Trophoblast cell (in vitro differentiated cells and primary cell): ENCODE data around the gene ZSCAN32.
A peak's percentile ranks its signal among the peaks of the same experiment; 100 is the strongest.

Experiments
- DNase-seq, 2 donors: peaks; one replicate each; pipeline ENCODE4 v3.0.0-alpha.2; 2016
- H2AFZ ChIP-seq: 2 replicates; pipeline ENCODE4 v1.6.1; 2013; ENCODE audit warnings: low read length, moderate library complexity, mild to moderate bottlenecking; ENCODE audit not compliant: insufficient read depth, poor library complexity
- H2AK5ac ChIP-seq: 2 replicates; pipeline ENCODE4 v1.6.1; 2013; ENCODE audit warnings: mild to moderate bottlenecking, low read length
- H2BK120ac ChIP-seq: 2 replicates; pipeline ENCODE4 v1.6.1; 2013; ENCODE audit warnings: low read length, mild to moderate bottlenecking, moderate library complexity; ENCODE audit not compliant: insufficient read depth, poor library complexity
- H2BK12ac ChIP-seq: 2 replicates; pipeline ENCODE4 v1.6.1; 2013; ENCODE audit warnings: mild to moderate bottlenecking, low read length, moderate library complexity
- H2BK5ac ChIP-seq: 2 replicates; pipeline ENCODE4 v1.6.1; 2013; ENCODE audit warnings: low read length, low read depth, moderate library complexity, mild to moderate bottlenecking; ENCODE audit not compliant: poor library complexity
- H3K14ac ChIP-seq: 2 replicates; pipeline ENCODE4 v1.6.1; 2013; ENCODE audit warnings: mild to moderate bottlenecking, low read length
- H3K18ac ChIP-seq: 2 replicates; pipeline ENCODE4 v1.6.1; 2013; ENCODE audit warnings: mild to moderate bottlenecking, low read length
- H3K23ac ChIP-seq: 2 replicates; pipeline ENCODE4 v1.6.1; 2013; ENCODE audit warnings: low read length
- H3K27ac ChIP-seq: 2 replicates; pipeline ENCODE4 v1.5.1; 2013; ENCODE audit warnings: low read depth, mild to moderate bottlenecking, inconsistent platforms, low read length, moderate library complexity
- H3K27me3 ChIP-seq: 2 replicates; pipeline ENCODE4 v1.6.1; 2013; ENCODE audit warnings: inconsistent platforms, mild to moderate bottlenecking, low read length, moderate library complexity; ENCODE audit not compliant: insufficient read depth
- H3K36me3 ChIP-seq, 2 experiments: 1 replicate in 1 of 2; 2 replicates in 1 of 2; pipeline ENCODE4 v1.6.1; 2013; ENCODE audit warnings: low read length in 2 of 2, mild to moderate bottlenecking in 2 of 2, moderate library complexity in 1 of 2; ENCODE audit not compliant: insufficient read depth in 2 of 2, control insufficient read depth in 1 of 2
- H3K4ac ChIP-seq: 2 replicates; pipeline ENCODE4 v1.6.1; 2013; ENCODE audit warnings: low read depth, mild to moderate bottlenecking, low read length, moderate library complexity
- H3K4me1 ChIP-seq, 2 experiments: 1 replicate in 1 of 2; 2 replicates in 1 of 2; pipeline ENCODE4 v1.6.1; 2013; ENCODE audit warnings: low read length in 2 of 2, mild to moderate bottlenecking in 2 of 2, moderate library complexity in 1 of 2; ENCODE audit not compliant: insufficient read depth in 2 of 2, control insufficient read depth in 1 of 2
- H3K4me2 ChIP-seq: 2 replicates; pipeline ENCODE4 v1.6.1; 2013; ENCODE audit warnings: inconsistent platforms, mild to moderate bottlenecking, low read length, moderate library complexity
- H3K4me3 ChIP-seq: 2 replicates; pipeline ENCODE4 v1.5.1; 2013; ENCODE audit warnings: mild to moderate bottlenecking, low read depth, low read length, inconsistent platforms
- H3K79me1 ChIP-seq: one replicate; pipeline ENCODE4 v1.6.1; 2013; ENCODE audit warnings: low read length
- H3K79me2 ChIP-seq: 2 replicates; pipeline ENCODE4 v1.6.1; 2013; ENCODE audit warnings: low read length, mild to moderate bottlenecking; ENCODE audit not compliant: control insufficient read depth, insufficient read depth, poor library complexity
- H3K9ac ChIP-seq: 2 replicates; pipeline ENCODE4 v1.6.1; 2013; ENCODE audit warnings: mild to moderate bottlenecking, low read length
- H3K9me3 ChIP-seq: 2 replicates; pipeline ENCODE4 v1.6.1; 2013; ENCODE audit warnings: low read depth, mild to moderate bottlenecking, control low read depth, inconsistent platforms, low read length; ENCODE audit not compliant: insufficient read depth
- H4K12ac ChIP-seq: 2 replicates; pipeline ENCODE4 v1.6.1; 2013; ENCODE audit warnings: low read depth, mild to moderate bottlenecking, low read length, moderate library complexity
- H4K8ac ChIP-seq: 2 replicates; pipeline ENCODE4 v1.6.1; 2013; ENCODE audit warnings: low read depth, mild to moderate bottlenecking, low read length, moderate library complexity
- H4K91ac ChIP-seq: one replicate; pipeline ENCODE4 v1.6.1; 2013; ENCODE audit warnings: low read depth, mild to moderate bottlenecking, low read length, moderate library complexity
- WGBS: extraction: QIAGEN DNeasy Blood & Tissue Kit; methylation state at CpG from one replicate; pipeline ENCODE4 v1.1.7; 2013; ENCODE audit warnings: missing lambda C conversion rate; ENCODE audit not compliant: insufficient read length, insufficient coverage; ENCODE audit errors: extremely low coverage; 5-methylcytosine and 5-hydroxymethylcytosine counted together

ZSCAN32 gene

GRCh38 chr16:3356118-3356517, 44.7 kb downstream of the ZSCAN32 start:
- Histone ChIP-seq H3K27me3 (no peaks in the 10 kb centered on the region), H3K79me1 (no peaks in the 10 kb centered on the region), H4K91ac (no peak overlapping the region), H2BK120ac (no peak overlapping the region), H3K14ac (no peak overlapping the region), H2BK5ac (no peak overlapping the region), H3K79me2 (no peaks in the 10 kb centered on the region), H3K9me3 (peaks cover 12% of the 10 kb centered on the region), H3K23ac (no peak overlapping the region), H3K4me1 (no peaks in the 10 kb centered on the region), H2BK12ac (no peak overlapping the region), H3K4me3 (peak overlapping the region; percentile 11), H4K8ac (no peak overlapping the region), H3K4me2 (no peak overlapping the region), H3K9ac (no peak overlapping the region), H3K36me3 (no peaks in the 10 kb centered on the region), H4K12ac (no peak overlapping the region), H3K27ac (no peak overlapping the region), H3K18ac (no peak overlapping the region), H3K4ac (no peak overlapping the region), H2AK5ac (no peak overlapping the region), H2AFZ (no peak overlapping the region)
- DNase-seq: no peak
- no CpG with 5 or more reads among the region's 10 CpGs for WGBS

DNA sequence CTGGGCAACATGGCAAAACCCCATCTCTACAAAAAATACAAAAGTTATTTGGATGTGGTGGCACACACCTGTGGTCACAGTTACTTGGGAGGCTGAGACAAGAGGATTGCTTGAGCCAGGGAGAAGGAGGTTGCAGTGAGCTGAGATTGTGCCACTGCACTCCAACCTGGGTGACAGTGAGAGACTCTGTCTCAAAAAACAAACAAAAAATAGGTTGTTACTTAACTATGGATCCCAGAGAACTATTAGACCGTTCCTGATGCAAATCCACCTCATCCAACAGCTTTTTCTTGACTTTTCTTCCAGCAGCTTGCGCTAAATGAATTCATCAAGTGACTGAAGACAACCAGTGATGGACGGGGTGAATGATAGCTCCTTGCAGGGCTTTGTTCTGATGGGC, 45.2 kb downstream of the ZSCAN32 start, which contains the start of gene OR2C1:
Gene OR2C1 (plus strand): TSS at position 301 of the 400 bp plus-strand sequence. CDS start 52 bp downstream, at position 353.
- no peak for DNase-seq
- no peak within 1 kb of the TSS for H4K12ac ChIP-seq
- no CpG with 5 or more reads among the region's 3 CpGs for WGBS
- no peak within 1 kb of the TSS for H3K4me2 ChIP-seq
- no peaks in the 10 kb centered on the region for H3K79me2 ChIP-seq
- H3K9me3 ChIP-seq: peaks cover 9% of the 10 kb centered on the region
- H3K4me3 ChIP-seq: peak within 1 kb of the TSS; percentile 27
- no peaks in the 10 kb centered on the region for H3K4me1 ChIP-seq
- H3K18ac ChIP-seq: no peak within 1 kb of the TSS
- no peak within 1 kb of the TSS for H2AK5ac ChIP-seq
- no peaks in the 10 kb centered on the region for H3K27me3 ChIP-seq
- H3K79me1 ChIP-seq: no peaks in the 10 kb centered on the region
- no peaks in the 10 kb centered on the region for H3K36me3 ChIP-seq
- H3K9ac ChIP-seq: no peak within 1 kb of the TSS
- no peak within 1 kb of the TSS for H2AFZ ChIP-seq
- H3K14ac ChIP-seq: no peak within 1 kb of the TSS
- H2BK12ac ChIP-seq: no peak within 1 kb of the TSS
- H3K4ac ChIP-seq: no peak within 1 kb of the TSS
- no peak within 1 kb of the TSS for H2BK5ac ChIP-seq
- H3K27ac ChIP-seq: no peak within 1 kb of the TSS
- H4K8ac ChIP-seq: no peak within 1 kb of the TSS
- no peak within 1 kb of the TSS for H4K91ac ChIP-seq
- no peak within 1 kb of the TSS for H2BK120ac ChIP-seq
- no peak within 1 kb of the TSS for H3K23ac ChIP-seq

DNA sequence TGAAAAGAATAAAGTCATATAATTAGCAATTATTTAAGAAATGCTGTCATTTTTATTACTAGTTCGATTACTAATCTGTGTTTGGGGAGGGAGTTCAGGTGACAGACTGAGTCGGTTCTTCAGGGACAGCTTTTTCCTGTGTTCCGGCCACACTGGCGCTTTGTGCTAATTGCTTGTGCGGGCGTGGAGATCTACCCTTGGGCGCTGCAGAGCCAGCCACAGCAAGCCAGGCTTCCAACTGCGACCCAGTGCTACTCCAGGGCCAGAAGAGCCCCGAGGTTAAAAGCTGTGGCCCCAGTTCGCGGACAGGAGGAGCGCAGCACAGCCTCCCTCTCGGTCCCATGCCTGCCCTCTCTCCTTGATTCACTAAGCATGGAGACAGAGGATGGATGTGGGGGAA, 51.6 kb downstream of the ZSCAN32 start:
- Histone ChIP-seq H2BK12ac (no peak overlapping the region), H3K27me3 (no peaks in the 10 kb centered on the region), H2AK5ac (no peak overlapping the region), H3K27ac (no peak overlapping the region), H4K8ac (no peak overlapping the region), H3K23ac (no peak overlapping the region), H2AFZ (no peak overlapping the region), H3K18ac (no peak overlapping the region), H3K4me2 (no peak overlapping the region), H3K36me3 (no peaks in the 10 kb centered on the region), H3K9ac (no peak overlapping the region), H2BK120ac (no peak overlapping the region), H2BK5ac (no peak overlapping the region), H3K79me1 (no peaks in the 10 kb centered on the region), H4K91ac (no peak overlapping the region), H3K4me1 (no peaks in the 10 kb centered on the region), H4K12ac (no peak overlapping the region), H3K9me3 (peaks cover 5% of the 10 kb centered on the region), H3K14ac (no peak overlapping the region), H3K79me2 (no peaks in the 10 kb centered on the region), H3K4ac (no peak overlapping the region), H3K4me3 (no peak overlapping the region)
- DNase-seq: no peak
- WGBS: no CpG with 5 or more reads among the region's 13 CpGs

DNA sequence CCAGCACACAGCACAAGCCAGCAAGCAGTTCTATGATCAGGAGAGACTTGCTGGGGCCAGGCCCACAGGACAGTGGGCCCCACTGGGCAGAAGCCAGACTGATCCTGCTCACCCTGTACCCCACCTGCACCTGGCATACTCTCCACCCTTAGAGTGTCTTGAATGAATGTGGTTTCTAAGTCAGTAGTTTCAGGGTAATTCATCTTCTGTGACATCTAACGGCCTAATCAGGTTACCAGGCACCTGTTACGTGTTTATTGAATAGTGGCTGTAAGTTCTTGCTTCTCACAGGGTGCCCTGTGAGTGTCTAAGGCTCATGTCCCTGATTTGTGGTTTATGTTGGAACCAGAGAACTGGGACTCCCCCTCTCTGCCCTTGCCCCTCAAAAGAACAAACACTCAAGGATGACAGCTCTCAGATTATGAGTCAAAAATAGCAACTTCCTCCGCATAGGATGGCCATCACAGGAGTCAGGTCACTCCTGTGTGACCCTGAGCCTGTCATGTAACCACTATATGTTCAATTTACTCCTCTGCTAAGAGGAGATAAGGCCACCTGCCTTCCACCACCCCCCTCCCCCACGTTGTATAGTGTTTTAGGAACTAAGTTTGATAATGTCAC, 52.1 kb downstream of the ZSCAN32 start:
- H3K9me3 ChIP-seq: peaks cover 5% of the 10 kb centered on the region
- no peaks in the 10 kb centered on the region for H3K79me2 ChIP-seq
- no peak overlapping the region for H3K27ac ChIP-seq
- H3K23ac ChIP-seq: no peak overlapping the region
- no peak for DNase-seq
- peak overlapping the region; percentile 29 for H3K9ac ChIP-seq
- no peak overlapping the region for H3K4me2 ChIP-seq
- no peaks in the 10 kb centered on the region for H3K36me3 ChIP-seq
- no peak overlapping the region for H4K8ac ChIP-seq
- H3K4ac ChIP-seq: no peak overlapping the region
- no peaks in the 10 kb centered on the region for H3K79me1 ChIP-seq
- H2BK120ac ChIP-seq: no peak overlapping the region
- no peak overlapping the region for H4K12ac ChIP-seq
- H4K91ac ChIP-seq: no peak overlapping the region
- H2BK12ac ChIP-seq: no peak overlapping the region
- no peak overlapping the region for H2BK5ac ChIP-seq
- H2AK5ac ChIP-seq: no peak overlapping the region
- no peak overlapping the region for H3K14ac ChIP-seq
- no peak overlapping the region for H3K18ac ChIP-seq
- WGBS: no CpG with 5 or more reads among the region's 4 CpGs
- H2AFZ ChIP-seq: no peak overlapping the region
- H3K4me3 ChIP-seq: no peak overlapping the region
- no peaks in the 10 kb centered on the region for H3K4me1 ChIP-seq
- H3K27me3 ChIP-seq: no peaks in the 10 kb centered on the region
